EL (cell line): ENCODE data around the gene PDK1.
A peak's percentile ranks its signal among the peaks of the same experiment; 100 is the strongest.
"Not testable (repeated sequence)": the region's sequence is repeated elsewhere in the genome, so short reads cannot be mapped to it uniquely, and the experiment has no call there.

Source experiments
- DNase-seq: peaks from one replicate; pipeline ENCODE4 v3.0.0-alpha.2; 2016

Gene PDK1

GRCh38 chr2:172552547-172553291 lies 3.2 kb upstream of the PDK1 start:
- peak; percentile 84 for DNase-seq

GRCh38 chr2:172554352-172555271 lies 1.3 kb upstream of the PDK1 start:
- DNase-seq = no peak

- DNase-seq = no peak
Observed at GRCh38 chr2:172555272-172555521, 693 bp upstream of the PDK1 start.

GRCh38 chr2:172556284-172557033 lies 569 bp downstream of the PDK1 start:
- peak; percentile 67 for DNase-seq

- no peak for DNase-seq
Observed at GRCh38 chr2:172558372-172558771, 2.5 kb downstream of the PDK1 start.

- peak; percentile 47 for DNase-seq
Observed at GRCh38 chr2:172560721-172561120, 4.8 kb downstream of the PDK1 start.

GRCh38 chr2:172561270-172561669 lies 5.4 kb downstream of the PDK1 start:
- DNase-seq = no peak

- no peak for DNase-seq
Observed at GRCh38 chr2:172562298-172562697, 6.4 kb downstream of the PDK1 start.

GRCh38 chr2:172564376-172564775 lies 8.5 kb downstream of the PDK1 start:
- DNase-seq = peak; percentile 12

GRCh38 chr2:172571245-172571644 lies 15.4 kb downstream of the PDK1 start:
- DNase-seq = no peak

- no peak for DNase-seq
Observed at GRCh38 chr2:172572981-172573380, 17.1 kb downstream of the PDK1 start.

- no peak for DNase-seq
Observed at GRCh38 chr2:172574965-172575364, 19.1 kb downstream of the PDK1 start.

- DNase-seq = no peak
Observed at GRCh38 chr2:172578054-172578453, 22.2 kb downstream of the PDK1 start.

- DNase-seq = no peak
Observed at GRCh38 chr2:172578860-172579512, 23.1 kb downstream of the PDK1 start.

- DNase-seq = no peak
Observed at GRCh38 chr2:172580544-172580943, 24.7 kb downstream of the PDK1 start.

GRCh38 chr2:172582656-172583055 lies 26.8 kb downstream of the PDK1 start:
- DNase-seq = no peak

- no peak for DNase-seq
Observed at GRCh38 chr2:172586245-172586891, 30.5 kb downstream of the PDK1 start.

GRCh38 chr2:172587231-172587630 lies 31.3 kb downstream of the PDK1 start:
- not testable (repeated sequence) for DNase-seq

- peak; percentile 12 for DNase-seq
Observed at GRCh38 chr2:172588931-172589330, 33.0 kb downstream of the PDK1 start.

GRCh38 chr2:172591386-172591785 lies 35.5 kb downstream of the PDK1 start:
- not testable (repeated sequence) for DNase-seq

- DNase-seq = not testable (repeated sequence)
Observed at GRCh38 chr2:172592190-172592589, 36.3 kb downstream of the PDK1 start.

GRCh38 chr2:172596776-172597175 lies 40.9 kb downstream of the PDK1 start:
- DNase-seq = no peak
